Astrocyte of the hippocampus (primary cell): ENCODE data around the gene FAM149A.

Experiments used
- DNase-seq: peaks from one replicate; pipeline ENCODE4 v3.0.0; 2011; ENCODE audit warnings: low read depth, low spot score

FAM149A gene

GRCh38 chr4:186104114-186104889 lies at the start of gene FAM149A:
Gene FAM149A (plus strand): TSS chr4:186104704.
- peak; percentile 48 for DNase-seq

GRCh38 chr4:186058253-186058979 lies 46.1 kb upstream of the FAM149A start:
- DNase-seq: no peak

- no peak for DNase-seq
These were observed 45.6 kb upstream of the FAM149A start for GRCh38 chr4:186058980-186059316.

GRCh38 chr4:186061921-186062320 lies 42.6 kb upstream of the FAM149A start:
- DNase-seq: no peak

- peak; percentile 37 for DNase-seq
These were observed 36.6 kb upstream of the FAM149A start for GRCh38 chr4:186067757-186068385.

- peak; percentile 69 for DNase-seq
These were observed 35.7 kb upstream of the FAM149A start, which contains the start of gene TLR3 for GRCh38 chr4:186068581-186069348. Gene TLR3 (plus strand): TSS chr4:186069156. CDS start chr4:186076620, 7,464 bp downstream.

GRCh38 chr4:186069729-186070128 lies 34.8 kb upstream of the FAM149A start:
- no peak for DNase-seq

- no peak for DNase-seq
These were observed 32.0 kb upstream of the FAM149A start for GRCh38 chr4:186072516-186072915.

GRCh38 chr4:186074189-186074588 lies 30.3 kb upstream of the FAM149A start:
- DNase-seq: no peak

GRCh38 chr4:186078981-186079638 lies 25.4 kb upstream of the FAM149A start:
- no peak for DNase-seq

- DNase-seq: no peak
These were observed 24.8 kb upstream of the FAM149A start for GRCh38 chr4:186079694-186080093.

GRCh38 chr4:186081202-186081807 lies 23.2 kb upstream of the FAM149A start:
- DNase-seq: no peak

- no peak for DNase-seq
These were observed 22.3 kb upstream of the FAM149A start for GRCh38 chr4:186082221-186082620.

- DNase-seq: no peak
These were observed 16.0 kb upstream of the FAM149A start for GRCh38 chr4:186088523-186088922.

GRCh38 chr4:186092296-186092695 lies 12.2 kb upstream of the FAM149A start:
- DNase-seq: no peak

- no peak for DNase-seq
These were observed 9.1 kb upstream of the FAM149A start for GRCh38 chr4:186095406-186095805.

- no peak for DNase-seq
These were observed 7.8 kb upstream of the FAM149A start for GRCh38 chr4:186096681-186097165.

- no peak for DNase-seq
These were observed 7.1 kb upstream of the FAM149A start for GRCh38 chr4:186097386-186097785.

- no peak for DNase-seq
These were observed 1.6 kb upstream of the FAM149A start for GRCh38 chr4:186102931-186103330.

GRCh38 chr4:186104890-186105646 lies 564 bp downstream of the FAM149A start:
- peak; percentile 50 for DNase-seq
